HEK293 (cell line): Measurements from ENCODE around the gene ARFGEF2.
"Not testable (repeated sequence)": the region's sequence is repeated elsewhere in the genome, so short reads cannot be mapped to it uniquely, and the experiment has no call there.

Source experiments
- CTCF ChIA-PET: fragments of 350-600 bp; formaldehyde crosslinking; extraction: SDS; loops from one replicate; lab custom pipeline; 2021; ENCODE audit warnings: antibody characterized with exemption; lab: Yijun Ruan, JAX
- POLR2A ChIA-PET: fragments of 300-600 bp; formaldehyde crosslinking; extraction: SDS; loops from one replicate; lab custom pipeline; 2020; ENCODE audit warnings: antibody characterized with exemption, inconsistent platforms; lab: Yijun Ruan, JAX
- H3K27ac ChIP-seq: fragments of 200-500 bp; sonication (Bioruptor generic); 2 replicates; pipeline ENCODE4 v1.5.1; 2014; ENCODE audit warnings: low read depth, low read length, control low read depth, inconsistent platforms; ENCODE audit errors: extremely low read depth
- H3K36me3 ChIP-seq, 2 experiments: fragments of 200-500 bp in 1 of 2; sonication (Bioruptor generic) in 1 of 2; 1 replicate in 1 of 2; 2 replicates in 1 of 2; pipeline ENCODE4 v1.5.1; 2014 to 2017; ENCODE audit warnings: inconsistent platforms in 2 of 2, low read length in 2 of 2; ENCODE audit not compliant: control insufficient read depth in 2 of 2, insufficient read depth in 1 of 2
- H3K4me1 ChIP-seq: fragments of 200-500 bp; sonication (Bioruptor generic); 2 replicates; pipeline ENCODE4 v1.5.1; 2014; ENCODE audit warnings: mild to moderate bottlenecking, low read length, inconsistent platforms; ENCODE audit not compliant: control insufficient read depth, insufficient read depth
- H3K4me3 ChIP-seq: 2 replicates; pipeline ENCODE4 v1.5.1; 2011; ENCODE audit warnings: low read depth, mild to moderate bottlenecking, control low read depth, low read length, moderate library complexity
- H3K9me3 ChIP-seq: fragments of 200-500 bp; sonication (Bioruptor generic); 2 replicates; pipeline ENCODE4 v1.5.1; 2014; ENCODE audit warnings: low read depth, low read length, inconsistent platforms; ENCODE audit not compliant: control insufficient read depth, insufficient read depth
- AEBP2 ChIP-seq: fragments of 450-650 bp; formaldehyde crosslinking; IDR thresholded peaks from 2 replicates; pipeline ENCODE4 v1.5.1; 2016; ENCODE audit warnings: missing biosample characterization, missing genetic modification characterization, borderline replicate concordance
- BCL11B ChIP-seq: fragments of 450-650 bp; formaldehyde crosslinking; IDR thresholded peaks from 2 replicates; pipeline ENCODE4 v1.5.1; 2016; ENCODE audit warnings: low read depth, missing biosample characterization, missing genetic modification characterization
- ELK4 ChIP-seq: IDR thresholded peaks from 2 replicates; pipeline ENCODE4 v1.6.1; 2011; ENCODE audit warnings: mild to moderate bottlenecking, low read depth, low read length, borderline replicate concordance
- GFI1B ChIP-seq: fragments of 450-650 bp; formaldehyde crosslinking; IDR thresholded peaks from 2 replicates; pipeline ENCODE4 v1.5.1; 2016; ENCODE audit warnings: missing biosample characterization, missing genetic modification characterization
- MZF1 ChIP-seq: fragments of 450-650 bp; formaldehyde crosslinking; IDR thresholded peaks from 2 replicates; pipeline ENCODE4 v1.5.1; 2017; ENCODE audit warnings: missing biosample characterization, missing genetic modification characterization, borderline replicate concordance
- YY2 ChIP-seq: fragments of 450-650 bp; formaldehyde crosslinking; IDR thresholded peaks from 2 replicates; pipeline ENCODE4 v1.5.1; 2016; ENCODE audit warnings: missing biosample characterization, missing genetic modification characterization
- ZBTB1 ChIP-seq: fragments of 450-650 bp; formaldehyde crosslinking; IDR thresholded peaks from 2 replicates; pipeline ENCODE4 v1.5.1; 2016; ENCODE audit warnings: missing biosample characterization, missing genetic modification characterization
- ZBTB17 ChIP-seq: fragments of 450-650 bp; formaldehyde crosslinking; IDR thresholded peaks from 2 replicates; pipeline ENCODE4 v1.5.1; 2016; ENCODE audit warnings: missing biosample characterization, missing genetic modification characterization
- ZBTB21 ChIP-seq: fragments of 450-650 bp; formaldehyde crosslinking; IDR thresholded peaks from 2 replicates; pipeline ENCODE4 v1.5.1; 2017; ENCODE audit warnings: missing biosample characterization, missing genetic modification characterization
- ZIC2 ChIP-seq: fragments of 450-650 bp; formaldehyde crosslinking; IDR thresholded peaks from 2 replicates; pipeline ENCODE4 v1.5.1; 2016; ENCODE audit warnings: missing biosample characterization, missing genetic modification characterization
- ZNF146 ChIP-seq: fragments of 450-650 bp; formaldehyde crosslinking; IDR thresholded peaks from 2 replicates; pipeline ENCODE4 v1.5.1; 2016; ENCODE audit warnings: missing biosample characterization, missing genetic modification characterization
- ZNF341 ChIP-seq: fragments of 450-650 bp; formaldehyde crosslinking; IDR thresholded peaks from 2 replicates; pipeline ENCODE4; 2016; ENCODE audit warnings: low read depth, missing biosample characterization, missing genetic modification characterization
- ZNF510 ChIP-seq: fragments of 450-650 bp; formaldehyde crosslinking; IDR thresholded peaks from 2 replicates; pipeline ENCODE4 v1.5.1; 2018; ENCODE audit warnings: mild to moderate bottlenecking, missing genetic modification characterization, missing biosample characterization; ENCODE audit not compliant: insufficient replicate concordance
- ZNF529 ChIP-seq: fragments of 450-650 bp; formaldehyde crosslinking; IDR thresholded peaks from 2 replicates; pipeline ENCODE4 v1.5.1; 2017; ENCODE audit warnings: missing genetic modification characterization, missing biosample characterization; ENCODE audit not compliant: insufficient replicate concordance
- ZNF544 ChIP-seq: fragments of 450-650 bp; formaldehyde crosslinking; IDR thresholded peaks from 2 replicates; pipeline ENCODE4 v1.5.0; 2017; ENCODE audit warnings: missing biosample characterization, missing genetic modification characterization
- ZNF560 ChIP-seq: fragments of 450-650 bp; formaldehyde crosslinking; IDR thresholded peaks from 2 replicates; pipeline ENCODE4 v1.5.1; 2017; ENCODE audit warnings: missing biosample characterization, missing genetic modification characterization, borderline replicate concordance
- ZNF580 ChIP-seq: fragments of 450-650 bp; formaldehyde crosslinking; IDR thresholded peaks from 2 replicates; pipeline ENCODE4 v1.5.1; 2016; ENCODE audit warnings: missing biosample characterization, missing genetic modification characterization
- ZNF777 ChIP-seq: fragments of 450-650 bp; formaldehyde crosslinking; IDR thresholded peaks from 2 replicates; pipeline ENCODE4 v1.5.1; 2017; ENCODE audit warnings: missing biosample characterization, missing genetic modification characterization, borderline replicate concordance
- TF ChIP-seq, protein P1 (sequence below): fragments of 450-650 bp; formaldehyde crosslinking; IDR thresholded peaks from 2 replicates; pipeline ENCODE4 v1.5.1; 2016; ENCODE audit warnings: missing biosample characterization, missing genetic modification characterization
- TF ChIP-seq, protein P2 (sequence below): fragments of 450-650 bp; formaldehyde crosslinking; IDR thresholded peaks from 2 replicates; pipeline ENCODE4 v1.5.1; 2016; ENCODE audit warnings: missing biosample characterization, missing genetic modification characterization

The ARFGEF2 gene

DNA sequence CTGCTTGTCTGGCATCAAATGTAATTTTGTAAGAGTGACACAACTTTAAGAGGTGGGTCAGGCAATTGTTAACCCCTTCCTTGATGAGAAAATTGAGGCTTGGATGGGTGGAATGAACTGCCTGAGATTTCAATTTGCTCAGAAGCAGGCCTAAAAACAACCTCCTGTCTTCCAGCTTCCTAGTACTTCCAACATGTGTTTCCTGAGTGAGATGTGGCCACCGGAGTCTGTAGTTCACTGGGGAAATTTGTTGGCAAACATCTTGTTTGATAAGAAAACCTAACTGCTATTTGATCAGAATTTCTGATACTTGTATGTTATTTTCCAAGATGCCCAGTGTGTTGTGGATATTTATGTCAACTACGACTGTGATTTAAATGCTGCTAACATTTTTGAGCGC, 51.3 kb downstream of the ARFGEF2 start:
- Histone ChIP-seq H3K36me3 (peaks cover 8 to 74% of the 10 kb centered on the region in 2 experiments), H3K4me3 (no peak overlapping the region), H3K4me1 (no peaks in the 10 kb centered on the region), H3K9me3 (no peaks in the 10 kb centered on the region), H3K27ac (no peak overlapping the region)
- CTCF ChIA-PET = interaction anchor here (1.2 kb wide), 1 partner anchor 15 kb away, joined by 4 read pairs; no protein-coding TSS in a partner anchor
- POLR2A ChIA-PET = no interaction called here
- TF ChIP-seq ZNF777 (tag by site-specific recombination) (no peak), ZIC2 (no peak), ZNF510 (tag by site-specific recombination) (no peak), ZNF341 (tag by site-specific recombination) (no peak), ZNF580 (tag by site-specific recombination) (no peak), MZF1 (tag by site-specific recombination) (no peak), ZBTB17 (tag by site-specific recombination) (no peak), BCL11B (no peak)
- TF ChIP-seq, protein P1, sequence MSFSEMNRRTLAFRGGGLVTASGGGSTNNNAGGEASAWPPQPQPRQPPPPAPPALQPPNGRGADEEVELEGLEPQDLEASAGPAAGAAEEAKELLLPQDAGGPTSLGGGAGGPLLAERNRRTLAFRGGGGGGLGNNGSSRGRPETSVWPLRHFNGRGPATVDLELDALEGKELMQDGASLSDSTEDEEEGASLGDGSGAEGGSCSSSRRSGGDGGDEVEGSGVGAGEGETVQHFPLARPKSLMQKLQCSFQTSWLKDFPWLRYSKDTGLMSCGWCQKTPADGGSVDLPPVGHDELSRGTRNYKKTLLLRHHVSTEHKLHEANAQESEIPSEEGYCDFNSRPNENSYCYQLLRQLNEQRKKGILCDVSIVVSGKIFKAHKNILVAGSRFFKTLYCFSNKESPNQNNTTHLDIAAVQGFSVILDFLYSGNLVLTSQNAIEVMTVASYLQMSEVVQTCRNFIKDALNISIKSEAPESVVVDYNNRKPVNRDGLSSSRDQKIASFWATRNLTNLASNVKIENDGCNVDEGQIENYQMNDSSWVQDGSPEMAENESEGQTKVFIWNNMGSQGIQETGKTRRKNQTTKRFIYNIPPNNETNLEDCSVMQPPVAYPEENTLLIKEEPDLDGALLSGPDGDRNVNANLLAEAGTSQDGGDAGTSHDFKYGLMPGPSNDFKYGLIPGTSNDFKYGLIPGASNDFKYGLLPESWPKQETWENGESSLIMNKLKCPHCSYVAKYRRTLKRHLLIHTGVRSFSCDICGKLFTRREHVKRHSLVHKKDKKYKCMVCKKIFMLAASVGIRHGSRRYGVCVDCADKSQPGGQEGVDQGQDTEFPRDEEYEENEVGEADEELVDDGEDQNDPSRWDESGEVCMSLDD (tag by site-specific recombination) = no peak

DNA sequence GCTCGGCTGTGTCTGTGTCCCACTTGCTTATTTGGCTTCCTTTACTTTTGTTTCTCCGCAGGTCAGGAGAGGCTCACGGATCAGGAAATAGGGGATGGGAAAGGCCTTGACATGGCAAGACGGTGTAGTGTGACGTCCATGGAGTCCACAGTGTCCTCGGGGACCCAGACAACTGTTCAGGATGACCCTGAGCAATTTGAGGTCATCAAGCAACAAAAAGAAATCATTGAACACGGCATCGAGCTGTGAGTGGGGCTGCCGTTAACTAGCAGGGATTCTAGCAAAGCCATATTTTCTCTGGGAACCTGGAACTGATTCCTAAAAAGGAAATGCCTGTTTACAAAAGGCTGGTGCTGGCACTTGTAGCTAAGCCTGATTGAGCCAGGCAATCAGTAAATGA, 54.4 kb downstream of the ARFGEF2 start:
- no peaks in the 10 kb centered on the region for H3K4me1 ChIP-seq
- H3K9me3 ChIP-seq = no peaks in the 10 kb centered on the region
- peaks cover 0 to 51% of the 10 kb centered on the region in 2 experiments for H3K36me3 ChIP-seq
- no peak overlapping the region for H3K27ac ChIP-seq
- CTCF ChIA-PET = no interaction called here
- H3K4me3 ChIP-seq = no peak overlapping the region
- TF ChIP-seq ZNF580 (tag by site-specific recombination) (no peak), YY2 (tag by site-specific recombination) (no peak), ELK4 (no peak), ZNF544 (no peak), GFI1B (tag by site-specific recombination) (no peak), ZNF560 (tag by site-specific recombination) (no peak), ZNF529 (tag by site-specific recombination) (no peak), ZNF146 (tag by site-specific recombination) (no peak), AEBP2 (tag by site-specific recombination) (no peak), ZBTB21 (tag by site-specific recombination) (no peak), ZBTB1 (tag by site-specific recombination) (no peak)
- TF ChIP-seq, protein P2, sequence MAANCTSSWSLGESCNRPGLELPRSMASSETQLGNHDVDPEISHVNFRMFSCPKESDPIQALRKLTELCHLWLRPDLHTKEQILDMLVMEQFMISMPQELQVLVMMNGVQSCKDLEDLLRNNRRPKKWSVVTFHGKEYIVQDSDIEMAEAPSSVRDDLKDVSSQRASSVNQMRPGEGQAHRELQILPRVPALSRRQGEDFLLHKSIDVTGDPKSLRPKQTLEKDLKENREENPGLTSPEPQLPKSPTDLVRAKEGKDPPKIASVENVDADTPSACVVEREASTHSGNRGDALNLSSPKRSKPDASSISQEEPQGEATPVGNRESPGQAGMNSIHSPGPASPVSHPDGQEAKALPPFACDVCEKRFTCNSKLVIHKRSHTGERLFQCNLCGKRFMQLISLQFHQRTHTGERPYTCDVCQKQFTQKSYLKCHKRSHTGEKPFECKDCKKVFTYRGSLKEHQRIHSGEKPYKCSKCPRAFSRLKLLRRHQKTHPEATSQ = no peak
- TF ChIP-seq, protein P1 (tag by site-specific recombination) = no peak
- POLR2A ChIA-PET = no interaction called here

DNA sequence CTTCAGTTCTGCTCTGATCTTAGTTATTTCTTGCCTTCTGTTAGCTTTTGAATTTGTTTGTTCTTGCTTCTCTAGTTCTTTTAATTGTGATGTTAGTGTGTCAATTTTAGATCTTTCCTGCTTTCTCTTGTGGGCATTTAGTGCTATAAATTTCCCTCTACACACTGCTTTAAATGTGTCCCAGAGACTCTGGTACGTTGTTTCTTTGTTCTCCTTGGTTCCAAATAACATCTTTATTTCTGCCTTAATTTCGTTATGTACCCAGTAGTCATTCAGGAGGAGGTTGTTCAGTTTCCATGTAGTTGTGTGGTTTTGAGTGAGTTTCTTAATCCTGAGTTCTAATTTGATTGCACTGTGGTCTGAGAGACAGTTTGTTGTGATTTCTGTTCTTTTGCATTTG, 58.5 kb downstream of the ARFGEF2 start:
- H3K4me1 ChIP-seq, H3K4me3 ChIP-seq, H3K9me3 ChIP-seq, POLR2A ChIA-PET, H3K27ac ChIP-seq: not testable (repeated sequence)
- peaks cover 0 to 52% of the 10 kb centered on the region in 2 experiments; a peak in 2 of 3 replicates for H3K36me3 ChIP-seq
- CTCF ChIA-PET = interaction anchor here (1.1 kb wide), 1 partner anchor 8 kb away, joined by 3 read pairs; no protein-coding TSS in a partner anchor
